SH-SY5Y (cell line): ENCODE results near the gene UBE2A.

Experiments used
- GATA2 ChIP-seq: IDR thresholded peaks from 2 replicates; pipeline ENCODE4 v1.6.1; 2011; ENCODE audit warnings: mild to moderate bottlenecking, low read depth, low read length
- GATA3 ChIP-seq: IDR thresholded peaks from 2 replicates; pipeline ENCODE4 v1.6.1; 2011; ENCODE audit warnings: low read depth, mild to moderate bottlenecking, low read length, moderate library complexity

- TF ChIP-seq GATA2 (no peak), GATA3 (no peak)
These were observed at the start of gene UBE2A for GRCh38 chrX:119574394-119575266.
